HepG2 (cell line): ENCODE results near the gene CYB5A. TPM values are rescaled to one million over a fixed set of nuclear protein-coding genes. Genes with fewer than 3 reads are reported as not detected.

Experiments used
- CENPX ChIP-seq: sonication (generic); formaldehyde crosslinking; IDR thresholded peaks from 2 replicates; pipeline ENCODE4 v1.9.0; 2021; ENCODE audit warnings: mild to moderate bottlenecking, missing genetic modification reagents, moderate library complexity
- ZBTB33 ChIP-seq: sonication (generic); formaldehyde crosslinking; IDR thresholded peaks from 2 replicates; pipeline ENCODE4 v1.4.0; 2020; ENCODE audit warnings: missing genetic modification reagents
- ZBTB38 ChIP-seq: sonication (generic); formaldehyde crosslinking; IDR thresholded peaks from 2 replicates; pipeline ENCODE4 v1.5.1; 2020; ENCODE audit warnings: mild to moderate bottlenecking, missing genetic modification reagents
- ZNF318 ChIP-seq: sonication (generic); formaldehyde crosslinking; IDR thresholded peaks from 2 replicates; pipeline ENCODE4 v1.4.0; 2020; ENCODE audit warnings: mild to moderate bottlenecking, missing genetic modification reagents
- ZNF670 ChIP-seq: sonication (generic); formaldehyde crosslinking; IDR thresholded peaks from 2 replicates; pipeline ENCODE4 v1.8.0; 2022; ENCODE audit warnings: mild to moderate bottlenecking, missing genetic modification reagents, borderline replicate concordance
- ZNF841 ChIP-seq: sonication (generic); formaldehyde crosslinking; IDR thresholded peaks from 2 replicates; pipeline ENCODE4 v1.8.1; 2023; ENCODE audit warnings: missing genetic modification reagents, borderline replicate concordance
- polyA plus RNA-seq, 8 experiments: library from polyadenylated mRNA; depleted of rRNA in 3 of 8; stranded (reverse) in 7 of 8; unstranded in 1 of 8; fragments of >200 nt; fragmentation: Illumina TruSeq in 4 of 8; extraction: Trizol in 4 of 8; gene quantifications; 2 replicates each; pipeline versions ENCODE4 v1.2.1 to v1.2.3, GENCODE V29; 2011 to 2016; ENCODE audit warnings: low read depth in 4 of 8, missing spikeins in 1 of 8, mixed read lengths in 1 of 8; ENCODE audit not compliant: insufficient read depth in 1 of 8
- total RNA-seq, 5 experiments: library from RNA; depleted of rRNA; stranded (reverse); fragments of >200 nt; fragmentation: Illumina TruSeq; extraction: Trizol; gene quantifications; 2 replicates each; pipeline ENCODE4 v1.2.3, GENCODE V29; 2016; ENCODE audit warnings: low read depth in 1 of 5
- TF ChIP-seq, protein P1 (sequence below): sonication (generic); formaldehyde crosslinking; IDR thresholded peaks from 2 replicates; pipeline ENCODE4 v1.4.0; 2020; ENCODE audit warnings: missing genetic modification reagents, borderline replicate concordance
- TF ChIP-seq, protein P2 (sequence below): IDR thresholded peaks from 2 replicates; pipeline ENCODE4 v1.6.1; 2012; ENCODE audit warnings: low read length, improper control_type of control experiment
- TF ChIP-seq, protein P3 (sequence below): sonication (generic); formaldehyde crosslinking; IDR thresholded peaks from 2 replicates; pipeline ENCODE4 v1.5.1; 2020; ENCODE audit warnings: missing genetic modification reagents, mild to moderate bottlenecking, borderline replicate concordance
- TF ChIP-seq, protein P4 (sequence below): IDR thresholded peaks from 2 replicates; pipeline ENCODE4 v1.6.1; 2016; ENCODE audit warnings: missing genetic modification reagents, missing compliant biosample characterization

The CYB5A gene
- total and polyA plus RNA-seq, 2 of the 13 experiments (the other 11 are each of a cell fraction or from before 2014, with no cell fraction given) = 215 to 356 TPM

DNA sequence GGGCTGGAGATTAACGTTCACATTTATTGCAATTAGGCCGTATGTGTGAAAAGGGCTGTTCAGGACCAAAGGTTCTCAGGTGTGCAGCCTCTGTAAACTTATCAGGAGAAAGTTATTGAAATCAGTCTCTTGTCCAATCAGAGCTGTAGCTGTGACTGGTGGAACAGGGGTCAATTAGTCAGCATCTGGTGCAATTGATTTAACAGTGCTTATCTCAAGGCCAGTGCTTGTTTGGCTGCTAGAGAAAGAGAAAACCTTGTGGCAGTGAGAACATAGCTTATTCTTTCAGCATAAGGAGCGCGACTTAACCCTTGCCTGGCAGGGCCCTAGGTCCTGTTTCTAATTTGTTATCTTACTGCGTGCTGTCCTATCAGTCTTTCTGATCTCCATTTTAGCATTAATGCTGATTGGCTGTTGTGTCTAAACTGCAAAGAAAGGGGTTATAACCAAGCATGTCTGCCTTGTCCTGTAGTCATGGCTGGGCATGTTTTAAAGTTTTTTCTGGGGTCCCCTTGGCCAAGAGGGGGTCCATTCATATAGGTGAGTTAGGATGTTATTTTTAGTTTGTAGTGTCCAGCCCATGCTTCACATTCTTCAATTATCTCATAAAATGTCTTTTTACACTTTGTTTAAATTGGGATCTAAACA, 66.4 kb downstream of the CYB5A start (continued):
- TF ChIP-seq, protein P1, sequence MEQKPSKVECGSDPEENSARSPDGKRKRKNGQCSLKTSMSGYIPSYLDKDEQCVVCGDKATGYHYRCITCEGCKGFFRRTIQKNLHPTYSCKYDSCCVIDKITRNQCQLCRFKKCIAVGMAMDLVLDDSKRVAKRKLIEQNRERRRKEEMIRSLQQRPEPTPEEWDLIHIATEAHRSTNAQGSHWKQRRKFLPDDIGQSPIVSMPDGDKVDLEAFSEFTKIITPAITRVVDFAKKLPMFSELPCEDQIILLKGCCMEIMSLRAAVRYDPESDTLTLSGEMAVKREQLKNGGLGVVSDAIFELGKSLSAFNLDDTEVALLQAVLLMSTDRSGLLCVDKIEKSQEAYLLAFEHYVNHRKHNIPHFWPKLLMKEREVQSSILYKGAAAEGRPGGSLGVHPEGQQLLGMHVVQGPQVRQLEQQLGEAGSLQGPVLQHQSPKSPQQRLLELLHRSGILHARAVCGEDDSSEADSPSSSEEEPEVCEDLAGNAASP (CRISPR knock-in tag) = peak; percentile 49; the same call in 1 of the 2 replicates
- 0 out of 2 replicates have a peak, but pooled peaks have one; percentile 21 for TF ChIP-seq ZNF670 (CRISPR knock-in tag)
- TF ChIP-seq CENPX (CRISPR knock-in tag) = no peak
- TF ChIP-seq, protein P2, sequence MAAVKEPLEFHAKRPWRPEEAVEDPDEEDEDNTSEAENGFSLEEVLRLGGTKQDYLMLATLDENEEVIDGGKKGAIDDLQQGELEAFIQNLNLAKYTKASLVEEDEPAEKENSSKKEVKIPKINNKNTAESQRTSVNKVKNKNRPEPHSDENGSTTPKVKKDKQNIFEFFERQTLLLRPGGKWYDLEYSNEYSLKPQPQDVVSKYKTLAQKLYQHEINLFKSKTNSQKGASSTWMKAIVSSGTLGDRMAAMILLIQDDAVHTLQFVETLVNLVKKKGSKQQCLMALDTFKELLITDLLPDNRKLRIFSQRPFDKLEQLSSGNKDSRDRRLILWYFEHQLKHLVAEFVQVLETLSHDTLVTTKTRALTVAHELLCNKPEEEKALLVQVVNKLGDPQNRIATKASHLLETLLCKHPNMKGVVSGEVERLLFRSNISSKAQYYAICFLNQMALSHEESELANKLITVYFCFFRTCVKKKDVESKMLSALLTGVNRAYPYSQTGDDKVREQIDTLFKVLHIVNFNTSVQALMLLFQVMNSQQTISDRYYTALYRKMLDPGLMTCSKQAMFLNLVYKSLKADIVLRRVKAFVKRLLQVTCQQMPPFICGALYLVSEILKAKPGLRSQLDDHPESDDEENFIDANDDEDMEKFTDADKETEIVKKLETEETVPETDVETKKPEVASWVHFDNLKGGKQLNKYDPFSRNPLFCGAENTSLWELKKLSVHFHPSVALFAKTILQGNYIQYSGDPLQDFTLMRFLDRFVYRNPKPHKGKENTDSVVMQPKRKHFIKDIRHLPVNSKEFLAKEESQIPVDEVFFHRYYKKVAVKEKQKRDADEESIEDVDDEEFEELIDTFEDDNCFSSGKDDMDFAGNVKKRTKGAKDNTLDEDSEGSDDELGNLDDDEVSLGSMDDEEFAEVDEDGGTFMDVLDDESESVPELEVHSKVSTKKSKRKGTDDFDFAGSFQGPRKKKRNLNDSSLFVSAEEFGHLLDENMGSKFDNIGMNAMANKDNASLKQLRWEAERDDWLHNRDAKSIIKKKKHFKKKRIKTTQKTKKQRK = no peak
- TF ChIP-seq ZBTB33 (CRISPR knock-in tag) = no peak
- no peak for TF ChIP-seq ZBTB38
- TF ChIP-seq, protein P3, sequence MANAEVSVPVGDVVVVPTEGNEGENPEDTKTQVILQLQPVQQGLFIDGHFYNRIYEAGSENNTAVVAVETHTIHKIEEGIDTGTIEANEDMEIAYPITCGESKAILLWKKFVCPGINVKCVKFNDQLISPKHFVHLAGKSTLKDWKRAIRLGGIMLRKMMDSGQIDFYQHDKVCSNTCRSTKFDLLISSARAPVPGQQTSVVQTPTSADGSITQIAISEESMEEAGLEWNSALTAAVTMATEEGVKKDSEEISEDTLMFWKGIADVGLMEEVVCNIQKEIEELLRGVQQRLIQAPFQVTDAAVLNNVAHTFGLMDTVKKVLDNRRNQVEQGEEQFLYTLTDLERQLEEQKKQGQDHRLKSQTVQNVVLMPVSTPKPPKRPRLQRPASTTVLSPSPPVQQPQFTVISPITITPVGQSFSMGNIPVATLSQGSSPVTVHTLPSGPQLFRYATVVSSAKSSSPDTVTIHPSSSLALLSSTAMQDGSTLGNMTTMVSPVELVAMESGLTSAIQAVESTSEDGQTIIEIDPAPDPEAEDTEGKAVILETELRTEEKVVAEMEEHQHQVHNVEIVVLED = peak; percentile 38; the same call in 1 of the 2 replicates
- no peak for TF ChIP-seq ZNF841 (CRISPR knock-in tag)
- TF ChIP-seq ZNF318 (CRISPR knock-in tag) = no peak
- TF ChIP-seq, protein P4, sequence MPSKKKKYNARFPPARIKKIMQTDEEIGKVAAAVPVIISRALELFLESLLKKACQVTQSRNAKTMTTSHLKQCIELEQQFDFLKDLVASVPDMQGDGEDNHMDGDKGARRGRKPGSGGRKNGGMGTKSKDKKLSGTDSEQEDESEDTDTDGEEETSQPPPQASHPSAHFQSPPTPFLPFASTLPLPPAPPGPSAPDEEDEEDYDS (CRISPR knock-in tag) = peak; percentile 15; the same call in 1 of the 2 replicates
